ENCODE measurements around the gene PTCH2.
A peak's percentile ranks its signal among the peaks of the same experiment; 100 is the strongest.

The PTCH2 gene

DNA sequence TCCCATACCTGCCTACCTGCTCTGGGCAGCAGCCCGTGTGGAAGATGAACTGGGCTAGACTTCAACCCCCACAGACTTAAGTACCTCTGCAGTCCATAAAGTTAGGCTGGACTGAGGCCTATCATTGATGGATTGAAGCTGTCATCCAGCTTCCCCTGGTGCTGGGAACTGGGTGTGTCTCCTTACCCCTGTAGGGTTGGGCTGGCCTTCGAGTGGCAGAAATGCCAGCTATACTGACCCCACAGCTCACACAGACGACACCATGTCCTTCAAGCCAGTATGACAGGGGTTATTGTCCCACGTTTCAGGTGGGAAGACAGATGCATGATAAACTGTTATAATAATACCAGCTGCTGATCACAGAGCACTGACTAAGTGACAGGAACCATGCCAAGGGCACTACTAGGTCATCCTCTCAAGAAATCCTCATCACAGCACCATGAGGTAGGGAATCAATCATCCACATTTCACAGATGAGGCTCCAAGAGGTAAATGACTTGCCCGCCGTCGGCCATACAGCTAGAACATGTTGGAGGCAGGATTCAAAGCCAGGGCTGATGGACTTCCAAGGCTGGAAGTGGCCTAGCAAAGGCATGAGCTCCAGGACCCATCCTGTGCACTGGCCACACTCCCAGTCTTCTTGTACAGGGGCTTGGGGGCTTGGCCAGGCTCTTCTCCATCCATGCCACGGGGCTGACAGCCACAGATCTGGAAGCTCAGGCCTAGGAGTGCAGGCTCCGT is 54.8 kb downstream of the PTCH2 start, which contains the start of gene BEST4:
BEST4 (minus strand) TSS at position 51 of the 741 bp plus-strand sequence. CDS start 465 bp downstream, outside the sequence.
- no peak within 1 kb of the TSS for H3K4me3 ChIP-seq (ENCODE audit: low read length)
- no peak for DNase-seq (ENCODE audit: low read depth)
- TF ChIP-seq, protein P1, sequence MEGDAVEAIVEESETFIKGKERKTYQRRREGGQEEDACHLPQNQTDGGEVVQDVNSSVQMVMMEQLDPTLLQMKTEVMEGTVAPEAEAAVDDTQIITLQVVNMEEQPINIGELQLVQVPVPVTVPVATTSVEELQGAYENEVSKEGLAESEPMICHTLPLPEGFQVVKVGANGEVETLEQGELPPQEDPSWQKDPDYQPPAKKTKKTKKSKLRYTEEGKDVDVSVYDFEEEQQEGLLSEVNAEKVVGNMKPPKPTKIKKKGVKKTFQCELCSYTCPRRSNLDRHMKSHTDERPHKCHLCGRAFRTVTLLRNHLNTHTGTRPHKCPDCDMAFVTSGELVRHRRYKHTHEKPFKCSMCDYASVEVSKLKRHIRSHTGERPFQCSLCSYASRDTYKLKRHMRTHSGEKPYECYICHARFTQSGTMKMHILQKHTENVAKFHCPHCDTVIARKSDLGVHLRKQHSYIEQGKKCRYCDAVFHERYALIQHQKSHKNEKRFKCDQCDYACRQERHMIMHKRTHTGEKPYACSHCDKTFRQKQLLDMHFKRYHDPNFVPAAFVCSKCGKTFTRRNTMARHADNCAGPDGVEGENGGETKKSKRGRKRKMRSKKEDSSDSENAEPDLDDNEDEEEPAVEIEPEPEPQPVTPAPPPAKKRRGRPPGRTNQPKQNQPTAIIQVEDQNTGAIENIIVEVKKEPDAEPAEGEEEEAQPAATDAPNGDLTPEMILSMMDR (IDR thresholded peaks at IDR 0.05; ENCODE audit: insufficient read depth, low read depth, low read length, missing control alignments): no peak

DNA sequence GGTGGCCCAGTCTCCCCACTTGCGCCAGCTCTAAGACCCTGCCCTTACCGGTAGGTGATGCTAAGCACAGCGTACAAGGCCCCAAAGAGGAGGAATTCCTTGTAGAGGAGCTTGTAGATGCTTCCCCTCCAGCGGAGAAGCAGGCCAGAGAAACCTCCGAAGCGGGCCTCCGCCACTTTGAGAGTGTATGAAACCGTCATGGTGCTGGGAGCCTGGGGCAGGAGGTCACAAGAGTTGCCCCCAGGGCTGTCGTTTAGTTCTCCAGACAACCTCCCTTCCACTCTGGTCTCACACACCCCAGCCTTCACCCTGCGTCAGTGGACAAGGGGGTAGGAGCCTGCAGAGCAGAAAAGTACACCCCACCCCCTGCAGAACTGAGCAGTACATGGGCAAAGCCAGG is 55.5 kb downstream of the PTCH2 start:
- TF ChIP-seq, protein P1 (IDR thresholded peaks at IDR 0.05; ENCODE audit: insufficient read depth, low read depth, low read length, missing control alignments): no peak
- no peak for DNase-seq (ENCODE audit: low read depth)

DNA sequence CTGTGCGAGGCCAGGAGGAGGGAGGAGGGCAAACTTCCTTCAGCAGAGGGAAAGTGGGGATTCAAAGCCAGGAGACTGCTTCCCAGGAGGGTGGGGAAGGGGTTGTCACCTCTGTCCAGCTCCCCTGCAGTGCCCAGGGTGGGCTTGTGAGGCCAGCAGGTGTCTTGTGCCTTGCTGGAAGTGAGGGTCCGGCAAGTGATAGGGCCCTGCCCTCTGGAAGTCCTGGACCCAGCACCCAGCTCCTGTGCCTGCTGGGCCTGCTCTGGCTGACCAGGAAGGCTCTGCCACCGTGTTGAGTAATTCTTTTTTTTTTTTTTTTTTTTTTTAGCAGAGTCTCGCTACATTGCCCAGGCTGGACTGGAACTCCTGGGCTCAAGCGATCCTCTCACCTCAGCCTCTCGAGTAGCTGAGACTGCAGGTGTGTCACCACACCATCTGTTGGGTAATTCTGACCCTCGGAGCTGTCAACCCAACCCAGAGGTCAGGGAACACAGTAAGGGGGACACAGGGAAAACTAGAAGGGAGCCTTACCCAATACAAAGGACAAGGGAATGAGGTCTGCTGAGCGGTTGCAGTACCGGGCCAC is 56.1 kb downstream of the PTCH2 start:
- TF ChIP-seq, protein P1 (IDR thresholded peaks at IDR 0.05; ENCODE audit: insufficient read depth, low read depth, low read length, missing control alignments): no peak
- no peak overlapping the region for H3K4me3 ChIP-seq (ENCODE audit: low read length)

More for the DNA sequence above, 55.5 kb downstream of the PTCH2 start:
- H3K4me3 ChIP-seq (ENCODE audit: low read length): no peak overlapping the region

DNA sequence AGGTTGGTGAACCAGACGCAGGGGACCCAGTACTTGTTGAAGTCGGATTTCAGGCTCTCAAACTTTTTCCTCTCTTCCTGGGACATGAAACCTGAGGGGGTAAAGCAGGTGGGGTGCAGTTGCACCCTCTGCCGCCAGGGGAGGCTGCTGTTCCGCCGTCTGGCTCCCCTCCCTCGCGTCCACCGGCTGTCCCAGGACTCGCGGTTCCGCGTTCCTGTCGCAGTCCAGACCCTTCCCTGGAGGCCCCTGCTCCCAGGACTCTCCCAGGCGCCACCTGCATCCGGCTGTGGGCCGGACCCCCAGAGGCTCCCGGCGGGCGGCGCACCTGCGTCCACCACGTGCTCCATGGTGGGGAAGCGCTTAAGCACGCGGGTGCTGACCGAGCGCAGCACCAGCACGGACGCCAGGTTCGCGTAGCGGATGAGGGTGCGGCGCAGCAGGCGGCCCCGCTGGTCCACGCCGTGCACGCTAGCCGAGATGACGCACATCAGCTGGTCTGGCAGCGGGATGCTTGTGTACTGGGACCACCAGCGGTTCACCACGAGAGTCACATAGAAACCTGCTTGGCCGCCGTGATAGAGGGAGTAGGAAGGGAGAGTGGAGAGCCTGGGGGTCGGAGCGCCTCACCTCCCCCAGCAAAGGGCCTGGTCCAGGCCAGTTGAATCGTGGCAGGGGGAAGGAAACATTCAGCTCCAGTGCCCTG is 56.8 kb downstream of the PTCH2 start:
- peak; percentile 71 for DNase-seq (ENCODE audit: low read depth)
- peak overlapping the region; percentile 47 for H3K4me3 ChIP-seq (ENCODE audit: low read length)
- TF ChIP-seq, protein P1 (IDR thresholded peaks at IDR 0.05; ENCODE audit: insufficient read depth, low read depth, low read length, missing control alignments): peak; percentile 99

More for the DNA sequence above, 56.1 kb downstream of the PTCH2 start:
- DNase-seq (ENCODE audit: low read depth): no peak

DNA sequence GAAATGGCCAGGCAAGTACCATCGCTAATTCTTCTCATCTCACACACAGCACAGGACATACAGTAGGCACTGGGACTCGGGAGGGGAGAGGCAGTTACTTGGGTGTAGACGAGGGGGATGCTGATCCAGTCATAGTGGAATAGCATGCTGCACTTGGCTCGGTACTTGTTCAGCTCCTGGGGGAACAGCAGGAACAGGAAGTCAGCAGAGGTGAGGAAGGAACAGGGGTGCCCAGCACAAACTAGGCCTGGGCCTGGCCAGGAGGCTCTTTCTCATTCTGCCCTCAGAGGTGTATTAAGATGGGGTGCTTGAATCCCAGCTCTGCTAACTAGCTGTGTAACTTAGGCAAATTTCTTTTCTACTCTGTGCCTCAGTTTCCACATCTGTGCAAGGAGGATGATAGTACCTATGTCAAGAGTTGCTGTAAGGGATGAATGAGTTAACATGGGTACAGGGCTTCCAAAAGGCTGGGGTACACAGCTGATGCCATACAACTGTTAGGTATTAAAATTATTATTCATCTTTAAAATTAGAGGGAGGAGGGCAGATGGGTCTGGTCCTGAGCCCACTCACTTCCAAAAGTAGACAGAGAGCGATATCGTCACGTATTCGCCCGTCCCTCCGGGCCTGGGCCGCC is 57.4 kb downstream of the PTCH2 start:
- DNase-seq (ENCODE audit: low read depth): no peak
- H3K4me3 ChIP-seq (ENCODE audit: low read length): peak overlapping the region; percentile 47
- TF ChIP-seq, protein P1 (IDR thresholded peaks at IDR 0.05; ENCODE audit: insufficient read depth, low read depth, low read length, missing control alignments): no peak

DNA sequence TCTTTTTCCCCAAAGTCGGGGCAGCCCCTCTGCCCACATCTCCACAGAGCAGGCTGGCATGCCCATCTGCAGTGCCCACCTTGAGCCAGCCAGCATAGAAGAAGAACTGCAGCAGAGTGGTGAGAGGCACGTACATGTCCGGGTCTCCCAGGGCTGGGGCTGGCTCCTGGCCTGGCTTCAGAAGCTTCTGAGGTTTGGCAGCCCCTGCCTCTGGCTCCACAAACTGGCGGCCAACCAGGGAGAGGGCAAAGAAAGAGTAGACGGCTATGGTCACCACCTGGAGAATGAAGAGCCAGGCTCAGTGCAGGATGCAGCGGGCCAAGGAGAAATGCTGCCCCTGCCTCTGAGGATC is 58.0 kb downstream of the PTCH2 start:
- TF ChIP-seq, protein P1 (IDR thresholded peaks at IDR 0.05; ENCODE audit: insufficient read depth, low read depth, low read length, missing control alignments): no peak
- no peak overlapping the region for H3K4me3 ChIP-seq (ENCODE audit: low read length)
- no peak for DNase-seq (ENCODE audit: low read depth)
